Breast epithelium (tissue), 4 donors: Measurements from ENCODE around the gene VWA5A. TPM values are rescaled to one million over a fixed set of nuclear protein-coding genes. Genes with fewer than 3 reads are reported as not detected.

Experiments used
- DNase-seq, 2 donors: peaks; one replicate each; pipeline ENCODE4 v3.0.0-alpha.2; 2019; ENCODE audit warnings: low spot score in 2 of 2
- H3K27ac ChIP-seq, 2 donors: fragments of 200-600 bp; sonication (generic) in 1 of 2; one replicate each; pipeline ENCODE4 v1.5.1; 2016 to 2019; ENCODE audit warnings: mild to moderate bottlenecking in 1 of 2
- H3K27me3 ChIP-seq, 2 donors: fragments of 200-600 bp; sonication (generic) in 1 of 2; one replicate each; pipeline versions ENCODE4 v1.5.1 to v1.6.0; 2017 to 2019; ENCODE audit warnings: control low read depth in 1 of 2, mild to moderate bottlenecking in 1 of 2
- H3K36me3 ChIP-seq: fragments of 200-600 bp; one replicate; pipeline ENCODE4 v1.5.1; 2019
- H3K4me1 ChIP-seq, 2 donors: fragments of 200-600 bp; sonication (generic); one replicate each; pipeline ENCODE4 v1.5.1; 2016 to 2019; ENCODE audit warnings: control low read depth in 1 of 2
- H3K4me3 ChIP-seq, 3 donors: fragments of 200-600 bp; sonication (generic); 1 replicate in 2 of 3; 2 replicates in 1 of 3; pipeline ENCODE4 v1.5.1; 2016 to 2019; ENCODE audit warnings: mild to moderate bottlenecking in 3 of 3, moderate library complexity in 2 of 3
- H3K9me3 ChIP-seq, 2 donors: fragments of 200-600 bp; sonication (generic) in 1 of 2; one replicate each; pipeline ENCODE4 v1.5.1; 2016 to 2019; ENCODE audit warnings: control low read depth in 1 of 2
- POLR2A ChIP-seq: fragments of 450-650 bp; IDR thresholded peaks from one replicate; pipeline ENCODE4 v1.6.1; 2016; ENCODE audit warnings: antibody characterized with exemption, mild to moderate bottlenecking, moderate library complexity
- POLR2AphosphoS5 ChIP-seq, 3 donors: sonication (generic); formaldehyde crosslinking; IDR thresholded peaks; one replicate each; pipeline ENCODE4 v1.6.1; 2017; ENCODE audit warnings: antibody characterized with exemption in 3 of 3
- intact Hi-C: fragments of 100-400 bp; cut with DNase I; formaldehyde crosslinking; loops from one replicate; pipeline ENCODE4 v1.15.1; 2023; ENCODE audit warnings: low total_unique reads
- total RNA-seq, 3 donors: library from RNA; depleted of rRNA; stranded (reverse); fragments of >200 nt; gene quantifications; one replicate each; pipeline ENCODE4 v1.1.0, GENCODE V29; 2016
- TF ChIP-seq, protein P1 (sequence below), 3 donors: fragments of 450-650 bp; IDR thresholded peaks; one replicate each; pipeline ENCODE4 v1.5.1; 2016 to 2017; ENCODE audit warnings: antibody characterized with exemption in 3 of 3, mild to moderate bottlenecking in 3 of 3, moderate library complexity in 3 of 3

The VWA5A gene
- total RNA-seq, 3 donors from 2014 or later: 28.0 to 64.5 (median 37.4) TPM

DNA sequence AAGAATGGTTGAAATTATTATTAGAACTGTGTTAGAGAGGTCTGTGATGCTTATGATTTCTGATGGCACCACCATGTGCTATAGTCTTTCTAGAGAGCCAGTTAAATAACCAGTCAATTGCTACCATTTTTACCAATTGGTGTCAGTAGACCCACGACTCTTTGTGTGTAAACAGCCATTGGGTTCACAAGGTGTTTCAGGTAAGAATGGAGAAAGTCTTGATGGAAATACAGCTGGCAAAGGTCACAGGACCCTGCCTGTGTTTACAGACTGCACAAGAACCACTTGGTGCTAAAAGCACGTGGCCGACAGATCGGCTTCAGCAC is 43.7 kb upstream of the VWA5A start:
- intact Hi-C loops: no loop called here
- H3K4me3 ChIP-seq: no peak overlapping the region
- H3K9me3 ChIP-seq: no peaks in the 10 kb centered on the region

DNA sequence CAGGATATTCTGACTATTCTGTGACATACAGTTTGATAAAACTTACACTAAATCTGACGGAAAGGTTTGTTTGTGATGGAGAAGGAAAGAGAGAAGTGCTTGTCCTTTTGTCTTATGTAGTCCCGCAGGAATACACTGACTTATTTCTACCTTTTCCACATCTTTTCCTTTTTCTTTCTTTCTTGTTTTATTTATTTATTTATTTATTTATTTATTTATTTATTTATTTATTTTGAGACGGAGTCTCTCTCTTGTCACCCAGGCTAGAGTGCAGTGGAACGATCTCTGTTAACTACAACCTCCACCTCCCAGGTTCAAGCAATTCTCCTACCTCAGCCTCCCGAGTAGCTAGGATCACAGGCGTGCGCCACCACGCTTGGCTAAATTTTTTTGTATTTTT is 43.1 kb upstream of the VWA5A start:
- H3K27me3 ChIP-seq: peaks cover 0 to 33% of the 10 kb centered on the region in 2 donors
- no peaks in the 10 kb centered on the region for H3K4me1 ChIP-seq
- H3K9me3 ChIP-seq: no peaks in the 10 kb centered on the region
- no peak for TF ChIP-seq POLR2A
- TF ChIP-seq, protein P1, sequence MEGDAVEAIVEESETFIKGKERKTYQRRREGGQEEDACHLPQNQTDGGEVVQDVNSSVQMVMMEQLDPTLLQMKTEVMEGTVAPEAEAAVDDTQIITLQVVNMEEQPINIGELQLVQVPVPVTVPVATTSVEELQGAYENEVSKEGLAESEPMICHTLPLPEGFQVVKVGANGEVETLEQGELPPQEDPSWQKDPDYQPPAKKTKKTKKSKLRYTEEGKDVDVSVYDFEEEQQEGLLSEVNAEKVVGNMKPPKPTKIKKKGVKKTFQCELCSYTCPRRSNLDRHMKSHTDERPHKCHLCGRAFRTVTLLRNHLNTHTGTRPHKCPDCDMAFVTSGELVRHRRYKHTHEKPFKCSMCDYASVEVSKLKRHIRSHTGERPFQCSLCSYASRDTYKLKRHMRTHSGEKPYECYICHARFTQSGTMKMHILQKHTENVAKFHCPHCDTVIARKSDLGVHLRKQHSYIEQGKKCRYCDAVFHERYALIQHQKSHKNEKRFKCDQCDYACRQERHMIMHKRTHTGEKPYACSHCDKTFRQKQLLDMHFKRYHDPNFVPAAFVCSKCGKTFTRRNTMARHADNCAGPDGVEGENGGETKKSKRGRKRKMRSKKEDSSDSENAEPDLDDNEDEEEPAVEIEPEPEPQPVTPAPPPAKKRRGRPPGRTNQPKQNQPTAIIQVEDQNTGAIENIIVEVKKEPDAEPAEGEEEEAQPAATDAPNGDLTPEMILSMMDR (IDR thresholded peaks at IDR 0.05): no peak
- no peak for TF ChIP-seq POLR2AphosphoS5 (IDR thresholded peaks at IDR 0.05)
- H3K36me3 ChIP-seq: no peaks in the 10 kb centered on the region
- no peak overlapping the region for H3K4me3 ChIP-seq
- no peak overlapping the region for H3K27ac ChIP-seq
- no peak for DNase-seq
- intact Hi-C loops: no loop called here

More for the DNA sequence above, 43.7 kb upstream of the VWA5A start:
- Histone ChIP-seq H3K36me3 (no peaks in the 10 kb centered on the region), H3K27me3 (peaks cover 0 to 33% of the 10 kb centered on the region in 2 donors), H3K4me1 (no peaks in the 10 kb centered on the region), H3K27ac (no peak overlapping the region)
- no peak for DNase-seq
- TF ChIP-seq POLR2AphosphoS5 (IDR thresholded peaks at IDR 0.05): no peak
- TF ChIP-seq POLR2A: no peak
- TF ChIP-seq, protein P1 (IDR thresholded peaks at IDR 0.05): no peak

DNA sequence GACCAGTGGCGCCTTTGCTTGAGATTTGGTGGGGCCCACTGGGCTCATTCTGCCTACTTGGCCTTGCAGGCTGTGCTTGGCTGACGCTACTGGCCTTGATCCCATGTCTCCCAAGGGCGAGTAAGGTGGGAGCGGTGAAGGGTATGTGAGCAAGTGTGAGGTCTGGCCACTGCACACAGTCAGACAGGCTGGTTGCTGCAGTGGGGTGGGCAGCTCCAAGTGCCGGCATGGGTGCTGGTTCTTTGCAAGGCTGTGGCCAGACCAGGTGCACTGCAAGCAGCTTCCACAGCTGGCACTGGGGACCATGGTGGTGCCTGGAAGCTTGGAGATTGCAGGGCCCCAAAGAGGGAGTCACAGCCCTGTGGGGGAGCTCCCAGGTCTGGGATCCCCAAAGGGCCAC is 40.7 kb upstream of the VWA5A start:
- TF ChIP-seq POLR2A (no peak), POLR2AphosphoS5 (IDR thresholded peaks at IDR 0.05) (no peak)
- TF ChIP-seq, protein P1 (IDR thresholded peaks at IDR 0.05): no peak
- Histone ChIP-seq H3K9me3 (no peaks in the 10 kb centered on the region), H3K4me1 (no peaks in the 10 kb centered on the region), H3K27me3 (peaks cover 0 to 28% of the 10 kb centered on the region in 2 donors), H3K36me3 (no peaks in the 10 kb centered on the region), H3K27ac (no peak overlapping the region), H3K4me3 (no peak overlapping the region)
- no peak for DNase-seq
- intact Hi-C loops: no loop called here

DNA sequence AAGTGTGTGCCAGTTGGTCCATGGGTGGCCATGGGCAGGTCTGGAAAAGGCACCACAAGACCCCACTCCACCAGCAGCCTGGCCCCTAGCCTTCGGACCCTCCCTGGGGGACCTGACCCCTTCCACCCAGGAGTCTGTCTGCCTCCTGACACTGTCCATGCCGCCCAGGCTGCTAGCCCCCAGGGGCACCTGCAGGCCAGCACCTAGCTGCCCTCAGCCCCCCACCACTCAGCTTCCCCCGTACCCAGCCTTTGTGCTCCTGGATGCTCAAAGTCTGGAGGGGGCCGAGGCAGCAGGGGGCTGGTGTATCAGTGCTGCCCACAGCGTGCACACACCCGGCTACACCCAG is 39.8 kb upstream of the VWA5A start:
- H3K36me3 ChIP-seq: no peaks in the 10 kb centered on the region
- H3K4me3 ChIP-seq: peak overlapping the region in 2 of 3 donors; percentile 49 to 67
- no peak for TF ChIP-seq POLR2A
- TF ChIP-seq POLR2AphosphoS5 (IDR thresholded peaks at IDR 0.05): no peak
- TF ChIP-seq, protein P1 (IDR thresholded peaks at IDR 0.05): no peak
- no peaks in the 10 kb centered on the region for H3K9me3 ChIP-seq
- peaks cover 0 to 19% of the 10 kb centered on the region in 2 donors for H3K27me3 ChIP-seq
- intact Hi-C loops: no loop called here
- DNase-seq: no peak
- H3K27ac ChIP-seq: peak overlapping the region in 1 of 2 donors; percentile 25
- no peaks in the 10 kb centered on the region for H3K4me1 ChIP-seq

DNA sequence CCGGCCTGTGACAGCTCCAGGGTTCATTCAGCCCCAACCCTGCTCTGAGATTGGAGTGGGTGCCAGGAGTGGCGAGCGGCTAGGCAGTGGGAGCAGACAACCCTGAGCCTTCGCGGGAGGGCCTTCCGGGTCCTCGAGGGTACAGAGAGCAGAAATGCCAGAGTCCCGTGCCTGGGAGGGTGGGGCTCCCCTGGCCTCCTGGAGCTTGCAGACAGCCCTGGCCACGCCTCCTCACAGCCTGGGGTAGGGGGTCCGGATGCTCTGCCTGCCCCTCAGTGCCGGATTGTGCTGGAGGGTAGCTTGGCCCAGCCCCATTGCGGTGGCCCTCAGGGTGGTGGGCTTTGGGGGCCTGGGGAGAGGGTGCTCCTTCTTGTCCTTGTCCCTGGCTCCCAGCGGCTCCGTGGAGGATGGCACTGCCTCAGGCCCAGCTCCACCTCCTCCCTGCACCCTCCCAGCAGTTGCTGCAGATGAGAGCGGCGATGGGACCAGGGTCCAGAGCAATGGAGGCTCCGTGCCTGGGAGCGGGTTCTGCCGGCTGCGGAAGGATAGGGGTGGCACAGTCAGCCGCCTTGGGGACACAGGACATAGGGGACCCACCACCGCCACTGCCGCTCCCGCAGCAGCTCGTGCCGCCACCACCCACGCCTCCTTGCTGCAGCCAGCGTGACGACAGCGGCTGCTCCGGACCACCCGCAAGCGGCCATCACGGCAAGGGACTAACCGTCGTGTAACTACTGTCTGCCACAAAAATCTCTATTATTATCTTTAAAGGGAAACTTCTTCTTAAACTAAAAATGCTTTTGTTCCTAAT is 39.2 kb upstream of the VWA5A start:
- Histone ChIP-seq H3K36me3 (no peaks in the 10 kb centered on the region), H3K9me3 (no peaks in the 10 kb centered on the region), H3K4me1 (no peaks in the 10 kb centered on the region), H3K4me3 (peak overlapping the region; percentile 39 to 67 (median 49)), H3K27me3 (peaks cover 0 to 18% of the 10 kb centered on the region in 2 donors), H3K27ac (peak overlapping the region in 1 of 2 donors; percentile 25)
- no peak for TF ChIP-seq POLR2AphosphoS5 (IDR thresholded peaks at IDR 0.05)
- TF ChIP-seq POLR2A: no peak
- DNase-seq: no peak
- intact Hi-C loops: no loop called here
